ENCODE measurements around the gene TRAPPC3L.

DNA sequence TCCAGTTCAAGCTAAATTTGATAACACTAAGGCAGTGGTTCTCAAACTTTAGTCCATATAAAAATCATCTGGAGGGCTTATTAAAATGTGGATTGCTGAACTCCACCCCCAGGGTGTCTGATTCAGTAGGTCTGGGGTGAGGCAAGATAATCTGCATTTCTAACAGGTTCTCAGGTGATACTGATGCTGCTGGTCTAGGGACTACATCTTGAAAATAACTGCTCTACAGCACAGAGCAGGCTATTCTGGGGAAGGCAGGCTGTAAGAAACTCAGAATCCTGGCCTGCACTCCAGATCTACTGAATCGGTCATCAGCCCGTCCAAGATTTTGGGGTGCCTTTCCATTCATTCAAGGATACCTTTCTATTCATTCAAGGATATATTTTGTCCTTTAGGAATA is 22.6 kb downstream of the TRAPPC3L start:
- TF ChIP-seq, protein P1, sequence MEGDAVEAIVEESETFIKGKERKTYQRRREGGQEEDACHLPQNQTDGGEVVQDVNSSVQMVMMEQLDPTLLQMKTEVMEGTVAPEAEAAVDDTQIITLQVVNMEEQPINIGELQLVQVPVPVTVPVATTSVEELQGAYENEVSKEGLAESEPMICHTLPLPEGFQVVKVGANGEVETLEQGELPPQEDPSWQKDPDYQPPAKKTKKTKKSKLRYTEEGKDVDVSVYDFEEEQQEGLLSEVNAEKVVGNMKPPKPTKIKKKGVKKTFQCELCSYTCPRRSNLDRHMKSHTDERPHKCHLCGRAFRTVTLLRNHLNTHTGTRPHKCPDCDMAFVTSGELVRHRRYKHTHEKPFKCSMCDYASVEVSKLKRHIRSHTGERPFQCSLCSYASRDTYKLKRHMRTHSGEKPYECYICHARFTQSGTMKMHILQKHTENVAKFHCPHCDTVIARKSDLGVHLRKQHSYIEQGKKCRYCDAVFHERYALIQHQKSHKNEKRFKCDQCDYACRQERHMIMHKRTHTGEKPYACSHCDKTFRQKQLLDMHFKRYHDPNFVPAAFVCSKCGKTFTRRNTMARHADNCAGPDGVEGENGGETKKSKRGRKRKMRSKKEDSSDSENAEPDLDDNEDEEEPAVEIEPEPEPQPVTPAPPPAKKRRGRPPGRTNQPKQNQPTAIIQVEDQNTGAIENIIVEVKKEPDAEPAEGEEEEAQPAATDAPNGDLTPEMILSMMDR (IDR thresholded peaks at IDR 0.05 in 8 of 11, conservative IDR thresholded peaks at IDR 0.05 in 3 of 11) = no peak
- TF ChIP-seq POLR2A (IDR thresholded peaks at IDR 0.05) = no peak
